Endothelial cell of umbilical vein (primary cell): ENCODE data around the gene MANBA. TPM values are rescaled to one million over a fixed set of nuclear protein-coding genes. Genes with fewer than 3 reads are reported as not detected.

Experiments
- BruUV-seq: library from RNA; stranded (reverse); fragments of 400-500 nt; replicated peaks from 2 replicates; lab custom pipeline; 2021; lab: Mats Ljungman, UMichigan
- CTCF ChIA-PET: fragments of 300-600, 350-600 bp; sonication (Branson Sonifier 250); formaldehyde crosslinking; loops from one replicate; lab custom pipeline; 2021; ENCODE audit warnings: antibody characterized with exemption, inconsistent platforms; lab: Charles Lee
- POLR2A ChIA-PET: fragments of 300-600, 350-600 bp; sonication (Branson Sonifier 250); formaldehyde crosslinking; loops from one replicate; lab custom pipeline; 2021; ENCODE audit warnings: antibody characterized with exemption, inconsistent platforms; lab: Charles Lee
- DNase-seq: peaks from one replicate; pipeline ENCODE4 v3.0.0-alpha.2; 2011; ENCODE audit warnings: low read depth, low spot score
- FAIRE-seq: peaks from 2 replicates; lab custom pipeline; 2011; peaks lifted over from hg19 to GRCh38; lab: Jason Lieb, UNC
- H2AFZ ChIP-seq: 2 replicates; pipeline ENCODE4 v1.6.0; 2012; ENCODE audit warnings: low read depth, low read length, control low read depth, inconsistent platforms
- H3K27ac ChIP-seq: 2 replicates; pipeline ENCODE4 v1.5.1; 2011; ENCODE audit warnings: low read depth, mild to moderate bottlenecking, control low read depth, low read length, moderate library complexity; ENCODE audit not compliant: insufficient read depth
- H3K27me3 ChIP-seq, 2 experiments: 2 replicates each; pipeline versions ENCODE4 v1.6.0 to v1.6.1; 2011; ENCODE audit warnings: low read length in 2 of 2, mixed read lengths in 1 of 2; ENCODE audit not compliant: control insufficient read depth in 2 of 2, insufficient read depth in 2 of 2
- H3K36me3 ChIP-seq, 2 experiments: 2 replicates in 1 of 2; 3 replicates in 1 of 2; pipeline ENCODE4 v1.5.1; 2011; ENCODE audit warnings: low read length in 2 of 2, mild to moderate bottlenecking in 1 of 2, moderate library complexity in 1 of 2; ENCODE audit not compliant: control insufficient read depth in 2 of 2, insufficient read depth in 2 of 2; ENCODE audit errors: extremely low read depth in 1 of 2
- H3K4me1 ChIP-seq: 3 replicates; pipeline ENCODE4 v1.5.1; 2011; ENCODE audit warnings: mild to moderate bottlenecking, low read length; ENCODE audit not compliant: control insufficient read depth, insufficient read depth; ENCODE audit errors: extremely low read depth
- H3K4me2 ChIP-seq: 2 replicates; pipeline ENCODE4 v1.6.1; 2011; ENCODE audit warnings: low read length, control low read depth, mixed read lengths; ENCODE audit not compliant: insufficient read depth
- H3K4me3 ChIP-seq, 3 experiments: fragments of 200-600 bp in 1 of 3; sonication (generic), shearing (Covaris generic) in 1 of 3; replicated peaks in 1 of 3; 2 replicates each; pipeline ENCODE4 v1.5.1; 2011 to 2016; ENCODE audit warnings: control low read depth in 3 of 3, low read length in 3 of 3, mild to moderate bottlenecking in 2 of 3, inconsistent platforms in 1 of 3, low read depth in 1 of 3, moderate library complexity in 1 of 3; ENCODE audit not compliant: insufficient read depth in 1 of 3
- H3K79me2 ChIP-seq: 2 replicates; pipeline ENCODE4 v1.6.0; 2012; ENCODE audit warnings: low read length, inconsistent platforms; ENCODE audit not compliant: control insufficient read depth, insufficient read depth
- H3K9ac ChIP-seq: replicated peaks from 2 replicates; pipeline ENCODE3; 2011; ENCODE audit warnings: low read length, control low read depth; ENCODE audit not compliant: insufficient read depth; ENCODE audit errors: extremely low read depth
- H3K9me1 ChIP-seq: replicated peaks from 3 replicates; pipeline ENCODE4 v1.6.0; 2011; ENCODE audit warnings: mild to moderate bottlenecking, low read length; ENCODE audit not compliant: control insufficient read depth, insufficient read depth; ENCODE audit errors: extremely low read depth
- H3K9me3 ChIP-seq: replicated peaks from 2 replicates; pipeline ENCODE4 v1.5.1; 2012; ENCODE audit warnings: low read length, inconsistent platforms; ENCODE audit not compliant: control insufficient read depth, insufficient read depth
- H4K20me1 ChIP-seq: replicated peaks from 2 replicates; pipeline ENCODE3; 2011; ENCODE audit warnings: mild to moderate bottlenecking, low read length; ENCODE audit not compliant: control insufficient read depth, insufficient read depth; ENCODE audit errors: extremely low read depth
- CTCF ChIP-seq, 2 donors: IDR thresholded peaks; 1 replicate in 1 of 2; 2 replicates in 1 of 2; pipeline ENCODE4 v1.5.1; 2011; ENCODE audit warnings: low read length in 2 of 2, mild to moderate bottlenecking in 2 of 2, moderate library complexity in 2 of 2, control low read depth in 1 of 2, inconsistent platforms in 1 of 2, low read depth in 1 of 2; ENCODE audit not compliant: insufficient read depth in 1 of 2; ENCODE audit errors: extremely low read depth in 1 of 2
- EZH2 ChIP-seq: IDR thresholded peaks from 2 replicates; pipeline ENCODE4 v1.6.1; 2012; ENCODE audit warnings: borderline replicate concordance, low read depth, mild to moderate bottlenecking, moderate library complexity, low read length, inconsistent platforms; ENCODE audit not compliant: severe bottlenecking
- FOS ChIP-seq: IDR thresholded peaks from 2 replicates; pipeline ENCODE4 v1.6.1; 2011; ENCODE audit warnings: mild to moderate bottlenecking, low read length, moderate library complexity, borderline replicate concordance; ENCODE audit not compliant: insufficient read depth
- GATA2 ChIP-seq: IDR thresholded peaks from 2 replicates; pipeline ENCODE4 v1.7.0; 2011; ENCODE audit warnings: low read depth, mild to moderate bottlenecking, moderate library complexity, mixed read lengths, low read length; ENCODE audit not compliant: insufficient read length, insufficient read depth
- JUN ChIP-seq: IDR thresholded peaks from 2 replicates; pipeline ENCODE4 v1.6.1; 2011; ENCODE audit warnings: borderline replicate concordance, low read depth; ENCODE audit not compliant: insufficient read length, insufficient read depth
- MAX ChIP-seq: IDR thresholded peaks from 2 replicates; pipeline ENCODE4 v1.6.1; 2011; ENCODE audit not compliant: insufficient read depth, insufficient read length
- MYC ChIP-seq: IDR thresholded peaks from one replicate; pipeline ENCODE4 v1.6.1; 2011; ENCODE audit warnings: mild to moderate bottlenecking, low read depth, low read length
- POLR2A ChIP-seq: IDR thresholded peaks from 2 replicates; pipeline ENCODE4 v1.6.1; 2012; ENCODE audit warnings: low read depth, mild to moderate bottlenecking, control low read depth, low read length
- POLR2AphosphoS5 ChIP-seq: IDR thresholded peaks from 2 replicates; pipeline ENCODE4 v1.6.1; 2012; ENCODE audit warnings: low read depth, mild to moderate bottlenecking, control low read depth, low read length, moderate library complexity; ENCODE audit not compliant: insufficient read depth
- dilution Hi-C: fragments of 300-500 bp; cut with MboI; formaldehyde crosslinking; loops from one replicate; pipeline ENCODE4 v1.15.0; 2019; ENCODE audit warnings: low sequenced_read_pairs; ENCODE audit not compliant: extremely low pct_ligation_motif_present
- intact Hi-C: fragments of 100-400 bp; cut with micrococcal nuclease; formaldehyde crosslinking; loops from one replicate; pipeline ENCODE4 v1.10.0; 2022
- polyA plus RNA-seq, 4 experiments: library from polyadenylated mRNA; depleted of rRNA in 3 of 4; stranded (reverse) in 3 of 4; unstranded in 1 of 4; fragments of >200 nt; gene quantifications; 2 replicates each; pipeline versions ENCODE4 v1.2.1 to v1.2.3, GENCODE V29; 2011 to 2012; ENCODE audit warnings: missing spikeins in 1 of 4
- total RNA-seq: library from RNA; stranded (reverse); gene quantifications from 2 replicates; pipeline ENCODE4 v1.2.3, GENCODE V29; 2021

The MANBA gene
- total and polyA plus RNA-seq, 2 donors (not counting 3 experiments of a cell fraction or from before 2014, with no cell fraction given), result 5.6 to 7.7 TPM

DNA sequence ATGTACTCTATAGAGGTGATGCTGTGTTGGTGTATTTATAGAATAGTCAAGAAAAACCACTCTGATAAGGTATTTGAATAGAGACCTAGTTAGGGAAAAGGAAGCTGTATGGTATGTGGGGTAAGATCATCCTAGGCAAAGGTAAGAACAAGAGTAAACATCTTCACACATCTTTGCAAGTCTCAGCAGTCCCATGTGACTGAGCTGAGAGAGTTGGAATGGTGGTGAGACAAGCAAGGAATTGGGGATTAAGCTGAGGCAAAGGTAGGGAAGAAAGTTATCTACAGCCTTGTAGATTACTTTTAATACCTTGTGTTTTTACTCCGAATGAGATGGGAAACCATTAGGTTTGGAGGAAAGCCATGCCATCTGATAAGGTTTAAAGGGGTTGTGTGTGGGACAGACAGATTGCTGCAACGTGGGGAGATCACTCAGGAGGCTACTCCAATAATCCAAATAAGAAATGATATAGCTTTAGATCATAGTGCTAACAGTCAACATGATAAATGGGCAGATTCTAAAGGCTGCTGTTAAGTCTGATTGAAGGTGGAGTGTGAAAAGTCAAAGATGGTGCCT lies 31.7 kb upstream of the MANBA start:
- intact Hi-C loops (no loop called here), dilution Hi-C loops (no loop called here)
- no peaks in the 10 kb centered on the region for H3K27me3 ChIP-seq
- no peaks in the 10 kb centered on the region for H3K9me3 ChIP-seq
- H3K4me2 ChIP-seq, result no peak overlapping the region
- BruUV-seq, result no TSS peak
- no peaks in the 10 kb centered on the region for H3K9me1 ChIP-seq
- TF ChIP-seq GATA2 (no peak), EZH2 (no peak), POLR2A (no peak), POLR2AphosphoS5 (no peak), CTCF (IDR thresholded peaks at IDR 0.05; ENCODE audit: extremely low read depth in 1 of 2, insufficient read depth in 1 of 2, low read depth in 1 of 2, low read length in 2 of 2) (no peak), FOS (no peak), MYC (no peak), JUN (no peak), MAX (no peak)
- no peaks in the 10 kb centered on the region for H3K79me2 ChIP-seq
- peaks cover 5 to 17% of the 10 kb centered on the region in 2 experiments for H3K36me3 ChIP-seq
- H2AFZ ChIP-seq, result no peak overlapping the region
- no peaks in the 10 kb centered on the region for H3K4me1 ChIP-seq
- H4K20me1 ChIP-seq, result peaks cover 3% of the 10 kb centered on the region
- no peak for FAIRE-seq
- DNase-seq, result no peak
- ChIA-PET CTCF (interaction anchor here (0.6 to 1.4 kb wide), 2 partner anchors 172 to 361 kb away, joined by 3 to 6 read pairs; no protein-coding TSS in a partner anchor), POLR2A (no interaction called here)
- H3K9ac ChIP-seq, result no peak overlapping the region
- H3K27ac ChIP-seq, result no peak overlapping the region
- no peak overlapping the region for H3K4me3 ChIP-seq
